Caco-2 (cell line): Measurements from ENCODE around the gene RHOH. TPM values are rescaled to one million over a fixed set of nuclear protein-coding genes. Genes with fewer than 3 reads are reported as not detected.

Experiments used
- BruUV-seq: library from RNA; stranded (reverse); fragments of 400-500 nt; replicated peaks from 2 replicates; lab custom pipeline; 2021; lab: Mats Ljungman, UMichigan
- CTCF ChIA-PET: fragments of 300-600 bp; sonication (Branson Sonifier 250); formaldehyde crosslinking; loops from one replicate; lab custom pipeline; 2022; ENCODE audit warnings: antibody characterized with exemption; lab: Charles Lee
- POLR2A ChIA-PET: fragments of 300-600 bp; sonication (Branson Sonifier 250); formaldehyde crosslinking; loops from one replicate; lab custom pipeline; 2022; ENCODE audit warnings: antibody characterized with exemption; lab: Charles Lee
- DNase-seq, 2 experiments: peaks; one replicate each; pipeline versions ENCODE4 v3.0.0 to v3.0.0-alpha.2; 2020 to 2022
- H3K27me3 ChIP-seq: replicated peaks from 2 replicates; pipeline ENCODE4 v1.6.0; 2011; ENCODE audit warnings: low read length; ENCODE audit not compliant: control insufficient read depth, insufficient read depth
- H3K36me3 ChIP-seq: 2 replicates; pipeline ENCODE4 v1.5.1; 2011; ENCODE audit warnings: low read length; ENCODE audit not compliant: control insufficient read depth, insufficient read depth
- H3K4me1 ChIP-seq: fragments of 250-450 bp; sonication (Bioruptor Pico); 2 replicates; pipeline ENCODE4 v1.5.1; 2020; ENCODE audit warnings: mild to moderate bottlenecking
- H3K4me3 ChIP-seq: 2 replicates; pipeline ENCODE4 v1.5.1; 2011; ENCODE audit warnings: low read depth, mild to moderate bottlenecking, control low read depth, low read length
- H3K9me3 ChIP-seq: fragments of 250-450 bp; sonication (Bioruptor Pico); 2 replicates; pipeline ENCODE4 v1.5.1; 2020; ENCODE audit warnings: mild to moderate bottlenecking, moderate library complexity
- H3K27ac Mint-ChIP-seq: one replicate; pipeline ENCODE4 v1.8.0; 2022; ENCODE audit warnings: mixed read lengths; ENCODE audit not compliant: unreplicated experiment
- H3K27me3 Mint-ChIP-seq: one replicate; pipeline ENCODE4 v1.8.0; 2022; ENCODE audit warnings: mixed read lengths; ENCODE audit not compliant: insufficient read depth, unreplicated experiment
- H3K36me3 Mint-ChIP-seq: one replicate; pipeline ENCODE4 v1.8.0; 2022; ENCODE audit warnings: mild to moderate bottlenecking, mixed read lengths; ENCODE audit not compliant: insufficient read depth, unreplicated experiment
- H3K4me1 Mint-ChIP-seq: one replicate; pipeline ENCODE4 v1.8.0; 2022; ENCODE audit warnings: low read depth, mixed read lengths; ENCODE audit not compliant: unreplicated experiment
- H3K4me3 Mint-ChIP-seq: one replicate; pipeline ENCODE4 v1.8.0; 2022; ENCODE audit warnings: mild to moderate bottlenecking, moderate library complexity, mixed read lengths; ENCODE audit not compliant: unreplicated experiment
- H3K9me3 Mint-ChIP-seq: one replicate; pipeline ENCODE4 v1.8.0; 2022; ENCODE audit warnings: mixed read lengths; ENCODE audit not compliant: unreplicated experiment
- CTCF ChIP-seq, 2 experiments: fragments of 200-600 bp in 1 of 2; IDR thresholded peaks; 1 replicate in 1 of 2; 2 replicates in 1 of 2; pipeline versions ENCODE4 v1.5.1 to v1.8.0; 2011 to 2022; ENCODE audit warnings: antibody characterized with exemption in 1 of 2, control low read depth in 1 of 2, inconsistent platforms in 1 of 2, low read depth in 1 of 2, low read length in 1 of 2, mild to moderate bottlenecking in 1 of 2, moderate library complexity in 1 of 2; ENCODE audit not compliant: insufficient read depth in 1 of 2, severe bottlenecking in 1 of 2, unreplicated experiment in 1 of 2
- intact Hi-C: fragments of 100-400 bp; cut with micrococcal nuclease; formaldehyde crosslinking; loops from one replicate; pipeline ENCODE4 v1.10.0; 2022; ENCODE audit not compliant: unreplicated experiment
- total RNA-seq: library from RNA; stranded (reverse); gene quantifications from 2 replicates; pipeline ENCODE4 v1.2.3, GENCODE V29; 2022

The RHOH gene
- total RNA-seq, 1 experiment from 2014 or later = not detected

DNA sequence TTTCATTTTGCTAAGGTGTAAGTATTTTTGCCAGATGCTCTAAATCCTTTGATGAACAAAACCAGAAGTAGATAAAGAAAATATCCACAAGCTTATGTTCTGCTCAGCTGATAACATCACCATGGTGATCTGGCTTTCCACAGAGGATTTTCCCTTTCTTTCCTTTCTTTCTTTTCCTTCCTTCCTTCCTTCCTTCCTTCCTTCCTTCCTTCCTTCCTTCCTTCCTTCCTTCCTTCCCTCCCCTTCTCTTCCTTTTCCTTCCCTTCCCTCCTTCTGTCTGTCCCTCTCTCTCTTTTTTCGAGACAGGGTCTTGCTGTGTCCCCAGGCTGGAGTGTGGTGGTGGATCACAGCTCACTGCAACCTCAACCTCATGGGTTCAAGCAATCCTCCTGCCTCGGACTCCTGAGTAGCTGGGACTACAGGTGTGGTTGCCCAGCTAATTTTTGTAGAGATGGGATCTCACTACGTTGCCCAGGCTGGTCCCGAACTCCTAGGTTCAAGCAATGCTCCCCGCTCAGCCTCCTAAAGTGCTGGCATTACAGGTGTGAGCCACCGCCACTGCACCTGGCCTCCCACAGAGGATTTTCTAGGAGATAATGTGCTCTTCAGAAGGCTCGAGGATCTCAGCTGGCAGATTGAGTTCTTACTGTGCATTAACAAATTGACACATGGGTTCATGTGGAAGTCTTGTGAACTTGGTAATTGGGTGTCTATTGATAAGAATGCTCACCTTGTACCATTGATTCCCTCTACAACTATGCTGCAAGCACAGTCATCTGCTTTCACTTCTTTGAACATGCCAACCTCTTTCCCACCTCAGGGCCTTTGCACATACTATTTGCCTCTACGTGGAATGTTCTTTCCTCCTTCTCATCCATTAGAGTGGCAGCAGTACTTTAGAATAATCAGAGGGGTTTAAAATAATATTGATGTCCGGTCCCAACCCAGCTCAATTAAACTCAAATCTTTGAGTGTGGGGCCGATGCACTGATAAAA lies 1.4 kb upstream of the RHOH start:
- no peak overlapping the region for H3K4me3 Mint-ChIP-seq
- CTCF ChIA-PET = no interaction called here
- no peak for TF ChIP-seq CTCF (IDR thresholded peaks at IDR 0.05; ENCODE audit: insufficient read depth in 1 of 2, low read depth in 1 of 2, low read length in 1 of 2, severe bottlenecking in 1 of 2, unreplicated experiment in 1 of 2)
- Histone ChIP-seq H3K4me3 (no peak overlapping the region), H3K9me3 (no peaks in the 10 kb centered on the region), H3K27me3 (no peaks in the 10 kb centered on the region), H3K4me1 (peaks cover 19% of the 10 kb centered on the region), H3K36me3 (no peaks in the 10 kb centered on the region)
- H3K36me3 Mint-ChIP-seq = no peaks in the 10 kb centered on the region
- intact Hi-C loops = no loop called here
- peaks cover 21% of the 10 kb centered on the region for H3K4me1 Mint-ChIP-seq
- BruUV-seq = no TSS peak
- no peaks in the 10 kb centered on the region for H3K27me3 Mint-ChIP-seq
- no peak overlapping the region for H3K27ac Mint-ChIP-seq
- POLR2A ChIA-PET = no interaction called here
- DNase-seq = no peak
- H3K9me3 Mint-ChIP-seq = no peaks in the 10 kb centered on the region

GRCh38 chr4:40196272-40196671 lies 559 bp upstream of the RHOH start:
- H3K27me3 ChIP-seq = no peaks in the 10 kb centered on the region
- H3K27me3 Mint-ChIP-seq = no peaks in the 10 kb centered on the region
- H3K4me1 Mint-ChIP-seq = peaks cover 13% of the 10 kb centered on the region
- H3K9me3 ChIP-seq = no peaks in the 10 kb centered on the region
- no peaks in the 10 kb centered on the region for H3K36me3 ChIP-seq
- H3K27ac Mint-ChIP-seq = no peak overlapping the region
- DNase-seq = no peak
- H3K4me3 Mint-ChIP-seq = no peak overlapping the region
- no TSS peak for BruUV-seq
- ChIA-PET POLR2A (no interaction called here), CTCF (no interaction called here)
- H3K36me3 Mint-ChIP-seq = no peaks in the 10 kb centered on the region
- no peak overlapping the region for H3K4me3 ChIP-seq
- no peak for TF ChIP-seq CTCF (IDR thresholded peaks at IDR 0.05; ENCODE audit: insufficient read depth in 1 of 2, low read depth in 1 of 2, low read length in 1 of 2, severe bottlenecking in 1 of 2, unreplicated experiment in 1 of 2)
- H3K4me1 ChIP-seq = peaks cover 13% of the 10 kb centered on the region
- intact Hi-C loops = no loop called here
- H3K9me3 Mint-ChIP-seq = no peaks in the 10 kb centered on the region

DNA sequence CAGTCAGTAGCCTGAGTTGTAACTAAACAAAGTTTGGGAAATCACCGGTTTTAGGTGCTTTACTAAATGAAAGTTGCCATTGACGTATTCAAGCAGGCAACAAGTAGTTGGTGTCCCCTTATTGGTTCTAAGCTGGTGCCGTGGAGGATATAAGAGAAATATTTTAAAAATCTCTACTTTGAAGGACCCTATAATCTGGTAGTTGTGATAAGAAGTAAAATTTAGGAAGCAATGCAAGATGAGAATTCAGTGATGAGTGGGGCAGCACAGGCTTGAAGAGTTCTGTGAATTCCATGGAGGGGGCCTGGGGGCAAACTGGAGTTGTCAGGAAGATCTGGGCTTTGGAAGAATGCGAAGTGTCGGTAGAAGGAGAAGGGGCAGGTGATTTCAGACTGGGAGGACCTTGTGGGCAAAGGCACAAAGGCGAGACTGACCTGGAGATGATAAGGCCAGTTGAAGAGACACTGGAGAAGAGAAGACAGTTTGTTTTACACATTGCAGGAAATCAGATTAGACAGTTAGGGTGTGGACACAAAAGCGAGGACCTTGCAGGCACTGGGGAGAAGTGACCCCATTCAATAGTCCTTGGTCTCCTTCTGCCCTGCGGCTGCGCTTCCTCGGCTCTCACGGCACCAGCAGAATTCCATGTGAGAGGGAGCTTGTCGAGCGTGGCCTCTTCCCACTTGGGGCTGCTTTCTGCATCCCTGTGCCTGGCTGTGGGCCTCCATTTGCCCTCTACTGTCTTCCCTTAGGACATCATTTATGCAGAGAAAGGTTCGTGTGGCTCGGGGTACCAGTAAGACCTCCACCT lies 1.3 kb downstream of the RHOH start:
- intact Hi-C loops = no loop called here
- peak overlapping the region; percentile 24 for H3K27ac Mint-ChIP-seq
- no peak for DNase-seq
- POLR2A ChIA-PET = no interaction called here
- Histone ChIP-seq H3K27me3 (no peaks in the 10 kb centered on the region), H3K36me3 (no peaks in the 10 kb centered on the region), H3K9me3 (no peaks in the 10 kb centered on the region), H3K4me3 (no peak overlapping the region), H3K4me1 (0 out of 2 replicates have a peak, but pooled peaks cover under 1% of the 10 kb centered on the region)
- no peaks in the 10 kb centered on the region for H3K36me3 Mint-ChIP-seq
- H3K4me1 Mint-ChIP-seq = peaks cover 7% of the 10 kb centered on the region
- no peak overlapping the region for H3K4me3 Mint-ChIP-seq
- H3K27me3 Mint-ChIP-seq = no peaks in the 10 kb centered on the region
- no TSS peak for BruUV-seq
- no peaks in the 10 kb centered on the region for H3K9me3 Mint-ChIP-seq
- TF ChIP-seq CTCF (IDR thresholded peaks at IDR 0.05; ENCODE audit: insufficient read depth in 1 of 2, low read depth in 1 of 2, low read length in 1 of 2, severe bottlenecking in 1 of 2, unreplicated experiment in 1 of 2) = no peak
- CTCF ChIA-PET = no interaction called here
